ENCODE data around the gene ALLC.

ALLC gene

DNA sequence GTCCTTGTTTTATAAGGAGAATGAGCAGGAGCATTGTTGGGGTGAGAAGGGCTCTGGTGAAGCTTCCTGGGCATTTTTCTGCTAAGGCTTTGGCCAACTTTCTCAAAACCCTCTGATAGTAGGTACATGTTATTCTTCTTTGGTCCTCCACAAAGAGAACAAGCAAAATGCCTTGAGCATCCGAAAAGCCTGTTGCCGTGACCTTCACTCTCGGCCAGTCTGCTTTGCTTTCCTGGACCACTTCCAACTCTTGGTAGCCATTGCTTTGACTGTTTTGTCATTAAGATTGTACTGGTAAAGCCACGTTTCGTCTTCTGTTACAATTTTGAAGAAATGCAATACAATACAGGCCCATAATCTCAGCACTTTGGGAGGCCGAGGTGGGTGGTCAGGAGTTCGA is 27.4 kb upstream of the ALLC start:
- no peaks in the 10 kb centered on the region for H3K9me2 ChIP-seq (replicated peaks; ENCODE audit: control insufficient read depth, low read length)
- H3F3A ChIP-seq (ENCODE audit: control insufficient read depth, insufficient read depth) = no peaks in the 10 kb centered on the region
- H4K20me1 ChIP-seq (ENCODE audit: control insufficient read depth, insufficient read depth, low read depth, low read length) = no peaks in the 10 kb centered on the region
- H3K79me2 ChIP-seq (ENCODE audit: control insufficient read depth, low read length) = no peaks in the 10 kb centered on the region
- H3K27ac ChIP-seq (ENCODE audit: low read depth, low read length) = no peak overlapping the region
- H3K36me3 ChIP-seq (ENCODE audit: control insufficient read depth, low read length) = no peaks in the 10 kb centered on the region
- TF ChIP-seq, protein P1, sequence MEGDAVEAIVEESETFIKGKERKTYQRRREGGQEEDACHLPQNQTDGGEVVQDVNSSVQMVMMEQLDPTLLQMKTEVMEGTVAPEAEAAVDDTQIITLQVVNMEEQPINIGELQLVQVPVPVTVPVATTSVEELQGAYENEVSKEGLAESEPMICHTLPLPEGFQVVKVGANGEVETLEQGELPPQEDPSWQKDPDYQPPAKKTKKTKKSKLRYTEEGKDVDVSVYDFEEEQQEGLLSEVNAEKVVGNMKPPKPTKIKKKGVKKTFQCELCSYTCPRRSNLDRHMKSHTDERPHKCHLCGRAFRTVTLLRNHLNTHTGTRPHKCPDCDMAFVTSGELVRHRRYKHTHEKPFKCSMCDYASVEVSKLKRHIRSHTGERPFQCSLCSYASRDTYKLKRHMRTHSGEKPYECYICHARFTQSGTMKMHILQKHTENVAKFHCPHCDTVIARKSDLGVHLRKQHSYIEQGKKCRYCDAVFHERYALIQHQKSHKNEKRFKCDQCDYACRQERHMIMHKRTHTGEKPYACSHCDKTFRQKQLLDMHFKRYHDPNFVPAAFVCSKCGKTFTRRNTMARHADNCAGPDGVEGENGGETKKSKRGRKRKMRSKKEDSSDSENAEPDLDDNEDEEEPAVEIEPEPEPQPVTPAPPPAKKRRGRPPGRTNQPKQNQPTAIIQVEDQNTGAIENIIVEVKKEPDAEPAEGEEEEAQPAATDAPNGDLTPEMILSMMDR (IDR thresholded peaks at IDR 0.05; ENCODE audit: low read depth, low read length, poor library complexity, severe bottlenecking) = no peak
- TF ChIP-seq EZH2phosphoT487 (IDR thresholded peaks at IDR 0.05; ENCODE audit: borderline replicate concordance, low read length) = no peak
- no peak overlapping the region for H3K4me2 ChIP-seq (ENCODE audit: low read length)
- H3K4me1 ChIP-seq (ENCODE audit: control insufficient read depth, low read length) = no peaks in the 10 kb centered on the region
- H3K27me3 ChIP-seq (ENCODE audit: control insufficient read depth, low read length) = no peaks in the 10 kb centered on the region
- H3K9me3 ChIP-seq (ENCODE audit: control insufficient read depth, insufficient read depth, low read length) = no peaks in the 10 kb centered on the region
- H3K4me3 ChIP-seq (ENCODE audit: low read length) = no peak overlapping the region

DNA sequence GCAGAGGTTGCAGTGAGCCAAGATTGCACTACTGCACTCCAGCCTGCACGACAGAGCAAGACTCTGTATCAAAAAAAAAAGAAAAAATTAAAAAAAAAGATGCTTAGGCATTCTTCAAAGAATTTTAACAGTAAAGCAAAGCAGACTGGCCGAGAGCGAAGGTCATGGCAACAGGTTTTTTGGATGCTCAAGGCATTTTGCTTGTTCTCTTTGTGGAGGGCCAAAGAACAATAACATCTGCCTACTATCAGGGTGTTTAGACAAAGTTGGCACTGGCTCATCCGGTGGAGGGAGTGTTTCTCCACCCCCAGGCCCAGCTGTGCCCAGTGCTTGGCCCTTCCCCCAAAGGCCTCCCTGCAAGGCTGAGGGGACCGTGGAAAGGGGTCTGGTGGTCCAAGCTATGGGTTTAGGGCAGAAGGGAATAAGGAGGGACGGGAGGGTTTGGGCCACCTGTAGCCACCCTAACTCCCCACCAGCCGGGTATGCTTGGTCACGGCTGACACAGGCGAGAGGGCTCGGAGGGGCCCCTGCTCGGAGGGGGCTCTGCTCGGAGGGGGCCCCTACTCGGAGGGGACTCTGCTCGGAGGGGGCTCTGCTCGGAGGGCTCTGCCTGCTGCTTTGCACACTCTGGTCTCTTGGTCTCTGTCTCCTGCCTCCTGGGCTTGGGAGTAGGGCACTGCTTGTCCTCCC is 26.7 kb upstream of the ALLC start:
- Histone ChIP-seq H3K4me3 (ENCODE audit: low read length) (no peak overlapping the region), H3K36me3 (ENCODE audit: control insufficient read depth, low read length) (no peaks in the 10 kb centered on the region), H3K27me3 (ENCODE audit: control insufficient read depth, low read length) (no peaks in the 10 kb centered on the region), H3F3A (ENCODE audit: control insufficient read depth, insufficient read depth) (no peaks in the 10 kb centered on the region), H3K79me2 (ENCODE audit: control insufficient read depth, low read length) (no peaks in the 10 kb centered on the region), H3K9me3 (ENCODE audit: control insufficient read depth, insufficient read depth, low read length) (no peaks in the 10 kb centered on the region), H3K4me1 (ENCODE audit: control insufficient read depth, low read length) (no peaks in the 10 kb centered on the region), H3K9me2 (replicated peaks; ENCODE audit: control insufficient read depth, low read length) (no peaks in the 10 kb centered on the region), H4K20me1 (ENCODE audit: control insufficient read depth, insufficient read depth, low read depth, low read length) (no peaks in the 10 kb centered on the region), H3K4me2 (ENCODE audit: low read length) (no peak overlapping the region), H3K27ac (ENCODE audit: low read depth, low read length) (no peak overlapping the region)
- TF ChIP-seq, protein P1 (IDR thresholded peaks at IDR 0.05; ENCODE audit: low read depth, low read length, poor library complexity, severe bottlenecking) = no peak
- no peak for TF ChIP-seq EZH2phosphoT487 (IDR thresholded peaks at IDR 0.05; ENCODE audit: borderline replicate concordance, low read length)

DNA sequence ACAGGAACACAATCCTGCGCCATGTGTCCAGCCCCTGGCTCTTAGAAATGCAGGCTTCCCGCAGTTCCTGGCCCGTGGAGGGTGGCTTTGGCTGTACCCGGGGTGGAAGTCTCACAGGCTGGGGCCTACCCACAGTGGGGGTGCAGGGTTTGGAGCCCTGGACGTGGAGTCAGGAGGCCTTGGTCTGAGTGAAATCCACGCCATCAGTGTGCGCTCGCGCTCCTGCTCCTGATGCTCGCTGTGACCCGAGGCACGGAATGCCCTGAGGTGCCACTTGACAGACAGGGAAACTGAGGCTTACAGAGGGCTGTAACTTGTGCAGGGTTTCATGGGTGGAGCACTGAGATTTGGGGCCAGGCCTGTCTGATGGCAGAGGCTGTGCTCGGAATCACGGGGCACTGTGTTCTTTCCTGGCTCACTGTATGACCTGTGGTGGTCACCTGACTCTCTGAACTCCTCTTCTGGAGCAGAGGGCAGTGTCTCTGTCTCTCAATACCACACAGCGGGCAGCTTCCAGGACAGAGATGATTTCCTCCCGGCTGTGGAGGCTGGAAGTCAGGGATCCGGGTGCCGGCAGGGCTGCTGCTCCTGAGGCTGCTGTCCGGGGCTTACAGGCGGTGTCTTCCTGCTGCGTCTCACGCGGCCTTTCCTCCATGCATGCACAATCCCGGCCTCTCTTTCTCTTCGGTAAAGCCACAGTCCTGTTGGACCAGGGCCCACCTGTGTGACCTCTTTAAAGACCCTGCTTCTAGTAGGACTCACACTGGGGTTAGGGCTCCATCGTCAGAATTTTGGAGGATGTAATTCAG is 25.9 kb upstream of the ALLC start:
- no peaks in the 10 kb centered on the region for H3K9me3 ChIP-seq (ENCODE audit: control insufficient read depth, insufficient read depth, low read length)
- H3K27ac ChIP-seq (ENCODE audit: low read depth, low read length) = no peak overlapping the region
- H3F3A ChIP-seq (ENCODE audit: control insufficient read depth, insufficient read depth) = no peaks in the 10 kb centered on the region
- H3K27me3 ChIP-seq (ENCODE audit: control insufficient read depth, low read length) = no peaks in the 10 kb centered on the region; the same call in 1 of the 2 replicates
- H3K9me2 ChIP-seq (replicated peaks; ENCODE audit: control insufficient read depth, low read length) = no peaks in the 10 kb centered on the region
- H3K4me2 ChIP-seq (ENCODE audit: low read length) = no peak overlapping the region
- no peaks in the 10 kb centered on the region for H3K79me2 ChIP-seq (ENCODE audit: control insufficient read depth, low read length)
- TF ChIP-seq EZH2phosphoT487 (IDR thresholded peaks at IDR 0.05; ENCODE audit: borderline replicate concordance, low read length) = no peak
- TF ChIP-seq, protein P1 (IDR thresholded peaks at IDR 0.05; ENCODE audit: low read depth, low read length, poor library complexity, severe bottlenecking) = no peak
- no peaks in the 10 kb centered on the region for H4K20me1 ChIP-seq (ENCODE audit: control insufficient read depth, insufficient read depth, low read depth, low read length)
- no peak overlapping the region for H3K4me3 ChIP-seq (ENCODE audit: low read length)
- no peaks in the 10 kb centered on the region for H3K36me3 ChIP-seq (ENCODE audit: control insufficient read depth, low read length)
- no peaks in the 10 kb centered on the region for H3K4me1 ChIP-seq (ENCODE audit: control insufficient read depth, low read length)
